Testis (tissue), 3 donors: Measurements from ENCODE around the gene LRRN2. TPM values are rescaled to one million over a fixed set of nuclear protein-coding genes. Genes with fewer than 3 reads are reported as not detected.
"Not testable (repeated sequence)": the region's sequence is repeated elsewhere in the genome, so short reads cannot be mapped to it uniquely, and the experiment has no call there.

Experiments
- DNase-seq: peaks from one replicate; pipeline ENCODE4 v3.0.0-alpha.2; 2019
- H3K27ac ChIP-seq, 2 donors: fragments of 200-600 bp; sonication (generic); one replicate each; pipeline ENCODE4 v1.5.1; 2019
- H3K27me3 ChIP-seq: fragments of 200-600 bp; sonication (generic); one replicate; pipeline ENCODE4 v1.5.1; 2019
- H3K36me3 ChIP-seq: fragments of 200-600 bp; sonication (generic); one replicate; pipeline ENCODE4 v1.5.1; 2017; ENCODE audit warnings: low read depth; ENCODE audit errors: missing control alignments
- H3K4me1 ChIP-seq: fragments of 200-600 bp; sonication (generic); one replicate; pipeline ENCODE4 v1.5.1; 2019
- H3K4me3 ChIP-seq, 2 donors: fragments of 200-600 bp; sonication (generic); one replicate each; pipeline ENCODE4 v1.5.1; 2017 to 2019
- H3K9me3 ChIP-seq: fragments of 200-600 bp; sonication (generic); one replicate; pipeline ENCODE4 v1.5.1; 2017
- POLR2A ChIP-seq: fragments of 450-650 bp; IDR thresholded peaks from one replicate; pipeline ENCODE4 v1.6.1; 2017; ENCODE audit warnings: antibody characterized with exemption, mild to moderate bottlenecking, moderate library complexity
- WGBS, 2 donors: methylation state at CpG; one replicate each; pipeline ENCODE4 v1.1.5; 2018; 5-methylcytosine and 5-hydroxymethylcytosine counted together
- intact Hi-C: fragments of 100-400 bp; cut with DNase I; formaldehyde crosslinking; loops from one replicate; pipeline ENCODE4 v1.15.1; 2023; ENCODE audit warnings: low total_unique reads
- polyA plus RNA-seq: library from polyadenylated mRNA; stranded (reverse); fragments of 350-450 nt; fragmentation: Illumina TruSeq; extraction: RNeasy Lipid Tissue Mini Kit (QIAGEN cat#74804); gene quantifications from one replicate; pipeline ENCODE4 v1.2.3, GENCODE V29; 2014; ENCODE audit warnings: low read depth, low replicate concordance; ENCODE audit not compliant: insufficient read depth
- total RNA-seq, 2 donors: library from RNA; depleted of rRNA; stranded (reverse); fragments of >200 nt; gene quantifications; one replicate each; pipeline ENCODE4 v1.2.3, GENCODE V29; 2016
- TF ChIP-seq, protein P1 (sequence below), 3 experiments: fragments of 450-650 bp in 2 of 3; fragments of 200-600 bp in 1 of 3; sonication (generic) in 1 of 3; IDR thresholded peaks; one replicate each; pipeline ENCODE4 v1.5.1; 2016 to 2019; ENCODE audit warnings: antibody characterized with exemption in 3 of 3, mild to moderate bottlenecking in 2 of 3, moderate library complexity in 1 of 3

The LRRN2 gene
- total and polyA plus RNA-seq, 3 donors from 2014 or later: 16.7 to 27.4 (median 19.5) TPM

DNA sequence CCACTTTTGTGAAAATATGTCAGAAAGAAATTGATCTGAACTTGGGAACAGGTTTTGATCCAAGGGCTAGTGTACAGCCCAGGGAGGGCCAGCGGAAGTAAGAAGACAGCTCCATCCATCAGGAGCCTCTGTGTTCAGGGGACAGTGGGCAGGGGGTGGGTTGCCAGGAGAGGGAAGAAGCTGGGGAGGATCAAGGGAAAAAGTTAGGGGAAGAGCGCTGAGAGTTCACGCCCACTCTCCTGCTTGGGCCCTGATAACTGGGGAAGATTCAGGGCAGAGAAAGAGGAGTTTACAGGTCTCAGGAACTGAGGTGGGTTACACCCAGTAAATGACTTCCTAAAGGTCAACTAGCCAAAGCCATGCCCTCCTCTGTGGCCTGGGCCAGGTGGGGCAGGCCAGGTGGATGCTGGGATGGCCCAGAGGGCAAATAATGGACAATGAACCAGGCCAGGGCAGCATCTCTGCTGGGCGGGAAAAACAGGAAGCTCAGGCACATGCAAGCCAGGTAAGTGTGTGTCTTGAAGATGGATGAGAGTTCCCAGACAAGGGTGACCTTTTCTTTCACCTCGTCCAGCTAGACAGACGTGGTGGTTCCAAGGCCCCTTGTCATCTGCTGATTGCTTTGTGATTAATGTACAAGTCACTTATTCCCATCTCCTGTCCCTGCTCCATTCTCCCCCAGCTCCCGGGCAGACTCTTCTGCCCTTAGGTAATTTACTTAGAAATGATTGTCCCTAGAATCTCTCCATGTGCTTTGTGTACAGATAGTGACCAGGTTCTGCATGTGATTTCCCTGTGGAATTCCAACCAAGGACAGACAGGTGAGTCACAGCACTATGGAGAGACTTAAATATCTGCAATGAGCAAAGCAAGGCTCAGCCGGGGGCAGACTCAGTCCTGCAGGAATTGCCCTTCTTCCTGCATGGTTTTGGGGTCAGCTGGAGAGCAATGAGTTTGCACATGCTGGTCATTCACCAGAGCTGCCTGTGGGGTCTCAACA lies 112.3 kb downstream of the LRRN2 start:
- 80 to 87% methylated on average over 8 of the region's 8 CpGs for WGBS, 2 donors
- DNase-seq: no peak
- intact Hi-C loops: no loop called here
- peaks cover under 1% of the 10 kb centered on the region for H3K4me1 ChIP-seq
- H3K27me3 ChIP-seq: no peaks in the 10 kb centered on the region
- H3K36me3 ChIP-seq: no peaks in the 10 kb centered on the region
- H3K4me3 ChIP-seq: no peak overlapping the region
- H3K27ac ChIP-seq: no peak overlapping the region
- TF ChIP-seq, protein P1, sequence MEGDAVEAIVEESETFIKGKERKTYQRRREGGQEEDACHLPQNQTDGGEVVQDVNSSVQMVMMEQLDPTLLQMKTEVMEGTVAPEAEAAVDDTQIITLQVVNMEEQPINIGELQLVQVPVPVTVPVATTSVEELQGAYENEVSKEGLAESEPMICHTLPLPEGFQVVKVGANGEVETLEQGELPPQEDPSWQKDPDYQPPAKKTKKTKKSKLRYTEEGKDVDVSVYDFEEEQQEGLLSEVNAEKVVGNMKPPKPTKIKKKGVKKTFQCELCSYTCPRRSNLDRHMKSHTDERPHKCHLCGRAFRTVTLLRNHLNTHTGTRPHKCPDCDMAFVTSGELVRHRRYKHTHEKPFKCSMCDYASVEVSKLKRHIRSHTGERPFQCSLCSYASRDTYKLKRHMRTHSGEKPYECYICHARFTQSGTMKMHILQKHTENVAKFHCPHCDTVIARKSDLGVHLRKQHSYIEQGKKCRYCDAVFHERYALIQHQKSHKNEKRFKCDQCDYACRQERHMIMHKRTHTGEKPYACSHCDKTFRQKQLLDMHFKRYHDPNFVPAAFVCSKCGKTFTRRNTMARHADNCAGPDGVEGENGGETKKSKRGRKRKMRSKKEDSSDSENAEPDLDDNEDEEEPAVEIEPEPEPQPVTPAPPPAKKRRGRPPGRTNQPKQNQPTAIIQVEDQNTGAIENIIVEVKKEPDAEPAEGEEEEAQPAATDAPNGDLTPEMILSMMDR (IDR thresholded peaks at IDR 0.05): no peak
- no peak for TF ChIP-seq POLR2A
- H3K9me3 ChIP-seq: no peaks in the 10 kb centered on the region

DNA sequence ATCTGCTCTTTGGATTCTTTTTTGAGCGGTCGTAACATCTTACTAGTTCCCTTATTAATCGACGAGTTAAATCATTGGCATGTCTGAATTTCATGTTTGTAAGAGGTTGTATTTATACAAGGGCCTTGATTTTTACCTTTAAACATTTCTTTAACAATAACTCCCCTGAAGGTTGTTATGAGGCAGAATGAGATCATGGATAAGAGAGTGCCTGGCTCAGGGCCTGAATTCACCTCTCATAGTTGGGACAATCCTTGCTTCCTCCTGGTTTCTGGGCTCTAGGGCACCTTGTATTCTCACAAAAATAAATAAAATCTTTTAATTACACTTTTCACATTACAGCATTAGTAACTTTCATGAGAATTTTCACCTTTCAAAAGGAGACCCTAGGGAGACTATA lies 113.9 kb downstream of the LRRN2 start:
- TF ChIP-seq POLR2A: no peak
- 95 to 97% methylated on average over 4 of the region's 4 CpGs for WGBS, 2 donors
- H3K36me3 ChIP-seq: no peaks in the 10 kb centered on the region
- DNase-seq: no peak
- intact Hi-C loops: no loop called here
- H3K27me3 ChIP-seq: no peaks in the 10 kb centered on the region
- no peak overlapping the region for H3K27ac ChIP-seq
- no peak overlapping the region for H3K4me3 ChIP-seq
- H3K4me1 ChIP-seq: no peaks in the 10 kb centered on the region
- no peaks in the 10 kb centered on the region for H3K9me3 ChIP-seq

DNA sequence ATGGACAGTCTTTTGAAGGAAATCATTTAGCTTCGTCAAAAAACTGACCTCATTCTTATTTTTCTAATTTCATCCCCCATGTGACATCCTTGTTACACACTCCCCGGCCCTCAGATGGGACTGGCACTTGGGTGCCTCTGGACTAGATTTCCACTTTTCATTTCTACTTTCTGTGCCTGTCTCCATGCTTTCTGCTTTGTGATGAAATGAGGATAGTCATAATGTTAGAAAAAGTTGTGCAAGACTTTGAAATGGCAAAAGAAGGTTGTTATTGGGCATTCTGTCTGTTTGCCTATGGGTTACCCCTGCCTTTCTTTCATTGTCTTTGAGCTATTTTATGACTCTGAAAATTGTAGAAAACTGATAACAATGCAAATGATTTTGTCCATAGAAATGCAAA lies 114.4 kb downstream of the LRRN2 start:
- no peak overlapping the region for H3K27ac ChIP-seq
- no peaks in the 10 kb centered on the region for H3K36me3 ChIP-seq
- intact Hi-C loops: no loop called here
- 97 to 98% methylated on average over 2 of the region's 2 CpGs for WGBS, 2 donors
- H3K27me3 ChIP-seq: no peaks in the 10 kb centered on the region
- no peaks in the 10 kb centered on the region for H3K9me3 ChIP-seq
- H3K4me1 ChIP-seq: no peaks in the 10 kb centered on the region
- no peak for DNase-seq
- H3K4me3 ChIP-seq: no peak overlapping the region
- no peak for TF ChIP-seq POLR2A
- TF ChIP-seq, protein P1 (IDR thresholded peaks at IDR 0.05): no peak

DNA sequence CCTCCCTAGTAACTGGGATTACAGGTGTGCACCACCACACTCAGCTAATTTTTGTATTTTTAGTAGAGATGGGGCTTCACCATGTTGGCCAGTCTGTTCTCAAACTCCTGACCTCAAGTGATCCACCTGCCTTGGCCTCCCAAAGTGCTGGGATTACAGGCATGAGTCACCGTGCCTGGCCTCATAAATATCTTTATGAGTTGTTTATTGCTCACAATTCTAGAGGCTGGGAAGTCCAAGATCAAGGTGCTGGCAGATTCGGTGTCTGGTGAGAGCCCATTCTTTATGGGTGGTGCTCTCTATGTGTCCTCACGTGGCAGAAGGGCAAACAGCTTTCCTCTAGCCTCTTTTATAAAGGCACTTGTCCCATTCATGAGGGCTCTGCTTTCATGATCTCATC lies 115.5 kb downstream of the LRRN2 start:
- intact Hi-C loops, H3K9me3 ChIP-seq, H3K27ac ChIP-seq, H3K36me3 ChIP-seq, H3K4me1 ChIP-seq, H3K27me3 ChIP-seq, H3K4me3 ChIP-seq, DNase-seq: not testable (repeated sequence)
- 63 to 66% methylated on average over 3 of the region's 3 CpGs for WGBS, 2 donors

DNA sequence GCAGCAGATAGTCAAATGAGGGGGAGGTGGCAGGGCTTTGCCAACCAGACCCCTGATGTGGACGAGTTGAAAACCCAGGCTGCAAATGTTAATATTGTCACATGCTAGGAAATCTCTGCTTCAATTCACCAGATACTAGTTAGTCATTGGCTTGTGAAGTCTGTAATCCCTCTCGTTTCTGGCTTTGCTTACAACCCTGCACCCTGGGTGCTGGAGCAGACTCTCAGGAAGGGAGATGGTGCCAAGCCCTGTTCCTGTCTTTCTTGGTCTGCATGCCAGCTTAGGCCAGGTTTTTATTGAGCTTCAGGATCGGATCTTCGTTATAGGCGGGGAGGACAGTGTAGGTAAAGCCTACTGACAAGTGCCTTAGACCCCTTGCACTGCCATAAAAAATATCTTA lies 116.1 kb downstream of the LRRN2 start:
- Histone ChIP-seq H3K4me1 (no peaks in the 10 kb centered on the region), H3K9me3 (no peaks in the 10 kb centered on the region), H3K36me3 (no peaks in the 10 kb centered on the region), H3K27me3 (no peaks in the 10 kb centered on the region), H3K4me3 (no peak overlapping the region), H3K27ac (no peak overlapping the region)
- TF ChIP-seq POLR2A: no peak
- TF ChIP-seq, protein P1 (IDR thresholded peaks at IDR 0.05): no peak
- intact Hi-C loops: no loop called here
- no peak for DNase-seq
- WGBS, 2 donors: 83 to 98% methylated on average over 5 of the region's 5 CpGs
